GM18511 (cell line): ENCODE data around the gene IPO13.

Source experiments
- ATAC-seq: cut with Tn5 transposase; IDR thresholded peaks from one replicate; pipeline ENCODE4 v1.9.1; 2021; ENCODE audit warnings: mild to moderate bottlenecking, moderate library complexity; ENCODE audit not compliant: unreplicated experiment

Gene IPO13, protein sequence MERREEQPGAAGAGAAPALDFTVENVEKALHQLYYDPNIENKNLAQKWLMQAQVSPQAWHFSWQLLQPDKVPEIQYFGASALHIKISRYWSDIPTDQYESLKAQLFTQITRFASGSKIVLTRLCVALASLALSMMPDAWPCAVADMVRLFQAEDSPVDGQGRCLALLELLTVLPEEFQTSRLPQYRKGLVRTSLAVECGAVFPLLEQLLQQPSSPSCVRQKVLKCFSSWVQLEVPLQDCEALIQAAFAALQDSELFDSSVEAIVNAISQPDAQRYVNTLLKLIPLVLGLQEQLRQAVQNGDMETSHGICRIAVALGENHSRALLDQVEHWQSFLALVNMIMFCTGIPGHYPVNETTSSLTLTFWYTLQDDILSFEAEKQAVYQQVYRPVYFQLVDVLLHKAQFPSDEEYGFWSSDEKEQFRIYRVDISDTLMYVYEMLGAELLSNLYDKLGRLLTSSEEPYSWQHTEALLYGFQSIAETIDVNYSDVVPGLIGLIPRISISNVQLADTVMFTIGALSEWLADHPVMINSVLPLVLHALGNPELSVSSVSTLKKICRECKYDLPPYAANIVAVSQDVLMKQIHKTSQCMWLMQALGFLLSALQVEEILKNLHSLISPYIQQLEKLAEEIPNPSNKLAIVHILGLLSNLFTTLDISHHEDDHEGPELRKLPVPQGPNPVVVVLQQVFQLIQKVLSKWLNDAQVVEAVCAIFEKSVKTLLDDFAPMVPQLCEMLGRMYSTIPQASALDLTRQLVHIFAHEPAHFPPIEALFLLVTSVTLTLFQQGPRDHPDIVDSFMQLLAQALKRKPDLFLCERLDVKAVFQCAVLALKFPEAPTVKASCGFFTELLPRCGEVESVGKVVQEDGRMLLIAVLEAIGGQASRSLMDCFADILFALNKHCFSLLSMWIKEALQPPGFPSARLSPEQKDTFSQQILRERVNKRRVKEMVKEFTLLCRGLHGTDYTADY

DNA sequence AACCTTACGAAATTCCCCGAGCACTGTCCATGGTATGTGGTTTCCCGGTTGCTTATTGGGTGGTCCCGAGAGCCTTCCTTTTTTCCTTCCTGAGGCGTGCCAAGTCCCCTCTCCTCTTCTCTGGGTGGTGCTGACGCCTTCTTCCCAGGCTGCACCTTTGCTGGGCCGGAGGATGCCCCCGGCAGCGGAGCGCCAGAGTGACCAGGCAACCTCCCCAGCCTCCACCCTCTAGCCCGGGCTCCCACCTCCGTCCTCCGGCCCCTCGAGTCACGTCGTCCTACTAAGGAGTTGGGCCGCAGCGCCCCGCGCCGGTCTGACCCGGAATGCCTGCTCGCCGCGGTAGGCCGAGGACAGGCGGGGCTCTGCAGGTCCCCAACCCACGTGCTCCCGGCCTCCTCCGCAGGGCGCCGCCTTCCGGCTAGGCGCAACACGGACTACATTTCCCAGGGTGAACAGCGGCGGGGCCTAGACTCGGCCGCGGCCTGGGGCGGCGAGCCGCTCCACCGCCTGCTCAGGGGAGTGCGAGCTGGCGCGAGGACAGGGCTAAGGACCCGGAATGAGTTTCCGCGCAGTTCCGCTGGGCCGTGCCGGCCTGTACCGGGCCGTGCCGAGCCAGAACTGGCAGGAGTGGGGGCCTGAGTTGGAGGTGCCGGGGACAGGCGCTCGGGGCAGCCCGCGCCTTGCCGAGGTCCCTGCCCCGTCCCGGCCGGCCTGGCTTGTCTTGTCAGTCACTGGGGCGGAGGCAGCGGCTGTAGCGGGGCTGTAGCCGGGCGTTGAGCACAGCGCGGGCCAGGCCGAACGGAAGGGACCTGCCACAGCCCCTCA lies at the start of gene IPO13:
Gene IPO13 (plus strand): TSS at position 715 of the 825 bp plus-strand sequence. CDS start 651 bp downstream, outside the sequence.
- ATAC-seq: peak; percentile 92

DNA sequence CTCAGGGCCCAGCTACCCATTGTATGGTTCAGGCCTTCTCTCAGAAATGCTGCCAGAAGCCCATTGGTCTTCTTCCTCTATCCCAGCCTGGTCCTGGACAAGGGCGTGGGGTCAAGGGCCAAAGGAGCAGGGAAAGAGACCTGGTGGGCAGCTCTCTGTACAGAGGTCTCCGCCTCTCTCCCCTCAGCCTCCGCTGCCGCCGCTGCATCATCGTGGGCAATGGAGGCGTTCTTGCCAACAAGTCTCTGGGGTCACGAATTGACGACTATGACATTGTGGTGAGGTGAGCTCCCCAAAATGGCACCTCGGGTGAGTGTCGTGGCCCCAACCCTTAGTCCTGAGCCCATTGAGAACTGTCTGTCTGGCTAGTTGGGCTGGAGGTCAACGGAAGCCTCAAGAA lies 47.8 kb upstream of the IPO13 start:
- ATAC-seq: no peak

DNA sequence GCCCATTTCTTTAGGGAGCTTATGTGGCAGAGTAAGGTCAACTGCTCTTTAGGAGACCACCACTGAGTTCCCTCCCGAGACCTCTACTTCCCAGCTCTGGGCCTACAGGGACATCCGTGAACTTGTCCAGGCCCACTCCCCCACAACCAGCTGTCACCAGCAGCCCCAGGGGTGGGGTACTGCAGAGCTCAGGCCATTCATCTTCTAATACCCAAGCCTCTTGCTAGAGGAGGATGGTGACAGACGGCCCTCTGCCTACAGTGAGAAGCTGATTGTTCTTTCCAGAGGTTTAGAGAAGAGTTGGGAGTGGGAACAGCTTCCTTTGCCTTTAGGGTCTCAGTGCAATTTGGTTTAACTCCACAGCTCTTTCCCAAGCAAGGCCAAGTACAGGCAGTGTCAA lies 46.4 kb upstream of the IPO13 start:
- ATAC-seq: no peak

DNA sequence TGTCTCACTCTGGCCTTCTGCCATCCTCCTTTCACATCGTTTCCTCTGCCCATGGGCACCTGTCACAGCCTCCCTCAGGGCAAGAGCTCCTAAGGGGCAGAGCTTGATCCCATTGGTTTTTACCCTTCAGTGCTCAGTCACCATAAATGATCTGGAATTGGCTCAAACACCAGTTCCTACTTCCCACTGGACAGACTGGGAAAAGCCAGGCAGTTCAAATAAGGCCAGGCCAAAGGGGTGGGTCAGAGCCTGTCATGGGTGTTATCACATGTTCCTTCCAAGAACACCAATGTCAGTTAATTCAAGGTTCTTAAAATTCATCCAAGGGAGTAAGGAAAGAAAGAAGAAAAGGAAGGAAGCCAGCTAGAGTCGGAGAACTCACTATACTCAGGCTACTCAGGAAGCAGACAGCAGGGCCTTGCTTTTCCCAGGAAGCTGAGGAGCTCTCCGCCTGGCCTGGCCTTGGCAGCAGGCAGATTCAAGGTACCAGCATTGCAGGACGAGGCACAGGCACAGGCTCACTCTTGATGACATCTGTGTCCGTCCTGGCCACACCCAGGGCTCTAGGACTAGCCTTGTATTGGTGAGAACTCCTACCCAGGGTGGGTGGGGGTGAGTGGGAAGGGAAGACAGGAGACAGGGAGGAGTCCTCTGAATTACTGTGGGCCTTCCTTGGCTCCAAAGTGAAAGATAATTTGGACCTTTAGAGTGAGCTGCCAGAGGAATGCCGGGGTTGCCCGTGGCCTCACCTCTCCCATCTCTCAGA lies 45.4 kb upstream of the IPO13 start:
- ATAC-seq: no peak

DNA sequence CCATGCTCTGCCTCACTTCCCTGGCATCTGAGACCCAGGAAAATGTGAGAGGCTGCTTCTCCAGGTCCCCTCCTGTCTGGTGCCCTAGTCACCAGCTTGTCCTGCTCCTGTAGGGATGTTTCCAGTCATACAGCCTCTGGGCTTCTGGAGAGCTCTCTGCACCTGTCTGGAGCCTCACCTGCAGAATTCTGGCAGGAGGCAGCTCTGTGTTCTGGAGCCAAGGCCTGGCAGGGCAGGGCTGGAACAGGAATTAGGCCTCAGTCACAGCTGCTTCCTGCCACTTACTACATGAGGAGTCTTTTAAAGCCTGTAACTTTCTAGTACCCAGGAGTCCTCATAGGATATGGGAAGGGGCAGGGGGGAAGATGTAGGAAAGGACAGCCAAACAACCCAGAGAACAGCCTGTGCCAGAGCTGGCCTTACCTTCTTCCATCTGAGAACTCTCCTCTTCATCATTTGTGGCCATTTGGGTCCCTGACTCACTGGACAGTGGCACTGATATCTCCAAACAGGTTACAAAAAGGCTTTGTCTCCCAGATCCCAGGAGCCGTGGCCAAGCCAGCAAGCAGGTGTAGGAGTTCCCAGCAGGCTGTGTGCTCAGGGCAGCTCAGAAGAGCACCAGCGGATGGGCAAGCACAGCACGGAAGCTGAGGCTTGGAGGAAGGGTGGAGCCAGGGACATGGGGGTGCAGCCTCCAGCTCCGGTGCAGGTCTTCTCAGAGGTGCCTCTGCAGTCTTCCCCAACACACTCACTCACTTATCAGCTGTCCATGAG lies 44.5 kb upstream of the IPO13 start:
- ATAC-seq: no peak

DNA sequence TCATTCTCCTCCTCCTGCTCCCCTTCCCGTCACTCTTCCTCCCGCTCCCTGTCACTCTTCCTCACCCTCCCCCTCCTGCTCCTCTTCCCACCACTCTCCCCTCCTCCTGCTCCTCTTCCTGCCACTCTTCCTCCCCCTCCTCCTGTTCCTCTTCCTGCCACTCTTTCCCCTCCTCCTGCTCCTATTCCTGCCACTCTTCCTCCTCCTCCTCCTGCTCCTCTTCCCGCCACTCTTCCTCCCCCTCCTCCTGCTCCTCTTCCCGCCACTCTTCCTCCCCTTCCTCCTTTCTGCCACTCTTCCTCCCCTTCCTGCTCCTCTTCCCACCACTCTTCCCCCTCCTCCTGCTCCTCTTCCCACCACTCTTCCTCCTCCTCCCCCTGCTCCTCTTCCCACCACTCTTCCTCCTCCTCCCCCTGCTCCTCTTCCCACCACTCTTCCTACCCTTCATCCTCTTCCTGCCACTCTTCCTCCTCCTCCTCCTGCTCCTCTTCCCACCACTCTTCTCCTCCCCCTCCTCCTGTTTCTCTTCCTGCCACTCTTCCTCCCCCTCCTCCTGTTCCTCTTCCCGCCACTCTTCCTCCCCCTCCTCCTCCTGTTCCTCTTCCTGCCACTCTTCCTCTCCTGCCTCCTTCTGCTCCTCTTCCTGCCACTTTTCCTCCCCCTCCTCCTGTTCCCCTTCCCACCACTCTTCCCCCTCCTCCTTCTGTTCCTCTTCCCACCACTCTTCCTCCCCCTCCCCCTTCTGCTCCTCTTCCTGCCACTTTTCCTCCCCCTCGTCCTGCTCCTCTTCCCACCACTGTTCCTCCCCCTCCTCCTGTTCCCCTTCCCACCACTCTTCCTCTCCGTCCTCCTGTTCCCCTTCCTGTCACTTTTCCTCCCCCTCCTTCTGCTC lies 41.8 kb upstream of the IPO13 start:
- ATAC-seq: no peak

DNA sequence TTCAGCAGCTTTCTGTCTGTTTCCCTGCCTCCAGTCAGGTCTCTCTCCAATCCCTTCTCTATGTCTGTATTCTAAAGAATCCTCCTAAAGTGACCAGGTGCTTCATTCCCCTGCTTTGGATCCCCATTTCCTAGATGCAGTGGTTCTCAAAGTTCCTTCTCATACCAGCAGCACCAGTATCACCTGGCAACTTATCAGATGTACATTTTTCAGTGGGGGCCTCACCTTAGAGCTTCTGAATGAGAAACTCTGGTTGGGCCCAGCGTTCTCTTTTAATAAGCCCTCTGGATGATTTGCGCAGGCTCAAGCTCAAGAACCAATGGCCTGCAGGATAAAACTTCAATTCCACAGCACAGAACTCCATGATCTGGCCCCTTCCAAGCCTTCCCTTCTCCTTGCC lies 38.5 kb upstream of the IPO13 start:
- no peak for ATAC-seq

DNA sequence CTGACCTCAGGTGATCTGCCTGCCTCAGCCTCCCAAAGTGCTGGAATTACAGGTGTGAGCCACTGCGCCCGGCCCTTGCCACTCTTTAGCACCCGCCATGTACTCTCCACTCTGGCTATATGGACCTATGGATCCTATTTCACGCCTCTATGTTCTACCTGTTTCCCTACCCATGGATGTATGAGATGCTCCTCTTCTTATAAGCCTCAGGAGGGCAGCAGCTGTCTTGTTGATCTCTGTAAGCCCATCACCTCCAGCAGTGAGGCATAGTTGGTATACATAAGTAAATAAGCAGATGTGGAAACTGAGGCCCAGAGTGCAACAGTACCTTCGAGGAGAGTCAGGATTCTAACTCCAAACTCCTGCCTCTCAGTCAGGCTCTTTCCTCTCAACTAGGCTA lies 37.9 kb upstream of the IPO13 start:
- no peak for ATAC-seq

DNA sequence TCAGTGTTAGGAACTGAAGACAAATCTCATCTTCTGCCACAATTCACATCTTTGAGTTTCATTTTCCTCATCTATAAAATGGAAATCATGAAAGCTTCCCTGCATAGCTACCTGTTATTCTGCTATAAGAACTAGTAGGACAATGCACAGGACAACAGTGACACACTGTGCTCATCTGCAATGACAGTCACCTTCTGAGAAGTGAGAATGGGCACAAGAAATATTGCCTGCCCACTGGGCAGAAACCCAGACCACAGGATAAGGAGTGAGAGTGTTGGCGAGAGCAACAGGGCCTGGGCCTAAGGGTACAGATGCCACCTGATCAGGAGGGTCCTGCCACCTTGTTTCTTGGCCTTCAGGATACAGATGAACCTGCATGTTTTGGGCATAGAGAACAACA lies 36.4 kb upstream of the IPO13 start:
- ATAC-seq: no peak

DNA sequence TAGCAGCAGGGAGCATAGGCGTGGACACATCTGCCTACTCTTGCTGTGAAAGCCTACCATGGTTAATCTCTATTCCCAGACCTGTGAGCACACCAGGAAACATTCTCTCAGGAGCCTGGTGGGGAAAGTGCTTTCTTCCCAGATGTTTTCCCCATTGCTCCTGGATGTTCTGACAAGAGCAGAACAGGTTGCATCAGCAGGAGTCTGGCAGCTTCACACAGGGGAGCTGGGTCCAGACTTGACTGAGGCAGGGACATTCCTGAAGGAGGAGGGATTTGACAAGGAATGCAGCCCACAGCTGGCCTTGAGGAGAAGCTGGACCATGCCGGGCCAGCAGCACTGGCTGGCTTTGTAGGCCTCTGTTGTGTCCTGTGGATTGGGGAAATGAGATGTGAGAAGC lies 34.1 kb upstream of the IPO13 start:
- no peak for ATAC-seq

DNA sequence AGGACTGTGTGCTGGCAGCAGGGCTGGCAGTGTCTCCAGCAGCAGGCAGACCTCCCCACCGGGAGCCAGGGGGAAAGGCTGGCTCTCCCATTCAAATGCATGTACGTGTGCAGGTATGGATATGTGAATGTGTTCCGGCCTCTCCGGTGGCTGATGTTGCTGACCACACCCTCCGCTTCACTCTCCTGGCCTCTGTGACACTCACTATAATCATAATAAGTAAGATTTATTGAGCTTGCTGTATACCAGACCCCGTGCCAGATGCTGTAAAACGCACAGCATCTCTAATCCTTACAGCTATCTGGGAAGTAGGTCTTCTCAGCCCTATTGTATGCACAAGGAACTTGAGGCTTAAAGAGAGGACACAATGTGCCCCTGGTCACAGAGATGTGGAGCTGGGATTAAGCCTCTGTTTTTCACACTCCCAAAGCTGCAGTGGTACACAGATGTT lies 33.7 kb upstream of the IPO13 start:
- no peak for ATAC-seq

DNA sequence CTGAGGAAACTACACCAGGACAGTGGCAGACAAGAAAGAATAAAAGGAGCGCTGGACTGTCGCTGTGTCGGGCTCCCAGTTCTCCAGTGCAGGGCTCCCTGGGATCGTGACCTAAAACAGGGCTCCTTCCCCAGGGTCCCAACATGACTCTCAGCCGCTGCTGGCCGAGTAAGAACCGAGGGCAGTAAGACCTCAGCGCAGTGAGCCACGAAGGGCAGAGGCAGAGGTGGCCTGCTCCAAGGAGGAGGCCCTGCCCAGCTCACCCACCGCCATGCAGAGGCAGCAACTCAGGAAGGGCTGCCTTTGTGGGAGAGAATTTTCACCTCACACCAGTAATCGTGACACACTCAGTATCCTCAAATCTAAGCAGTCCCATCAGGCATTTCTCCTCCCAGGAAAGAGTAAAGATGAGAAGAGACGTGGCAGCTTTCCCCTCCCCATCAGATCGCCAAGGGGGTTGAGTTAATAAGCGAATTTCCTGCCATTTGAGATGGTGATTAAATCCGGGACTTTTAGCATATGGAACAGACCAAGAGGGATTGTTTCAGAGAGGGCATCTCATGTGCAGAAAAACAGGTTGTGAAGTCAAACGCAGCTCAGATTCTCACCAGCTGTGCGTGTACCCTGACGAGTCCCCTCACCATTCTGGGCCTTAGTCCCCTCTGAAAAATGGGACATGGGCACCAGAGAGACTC lies 32.9 kb upstream of the IPO13 start:
- ATAC-seq: no peak

DNA sequence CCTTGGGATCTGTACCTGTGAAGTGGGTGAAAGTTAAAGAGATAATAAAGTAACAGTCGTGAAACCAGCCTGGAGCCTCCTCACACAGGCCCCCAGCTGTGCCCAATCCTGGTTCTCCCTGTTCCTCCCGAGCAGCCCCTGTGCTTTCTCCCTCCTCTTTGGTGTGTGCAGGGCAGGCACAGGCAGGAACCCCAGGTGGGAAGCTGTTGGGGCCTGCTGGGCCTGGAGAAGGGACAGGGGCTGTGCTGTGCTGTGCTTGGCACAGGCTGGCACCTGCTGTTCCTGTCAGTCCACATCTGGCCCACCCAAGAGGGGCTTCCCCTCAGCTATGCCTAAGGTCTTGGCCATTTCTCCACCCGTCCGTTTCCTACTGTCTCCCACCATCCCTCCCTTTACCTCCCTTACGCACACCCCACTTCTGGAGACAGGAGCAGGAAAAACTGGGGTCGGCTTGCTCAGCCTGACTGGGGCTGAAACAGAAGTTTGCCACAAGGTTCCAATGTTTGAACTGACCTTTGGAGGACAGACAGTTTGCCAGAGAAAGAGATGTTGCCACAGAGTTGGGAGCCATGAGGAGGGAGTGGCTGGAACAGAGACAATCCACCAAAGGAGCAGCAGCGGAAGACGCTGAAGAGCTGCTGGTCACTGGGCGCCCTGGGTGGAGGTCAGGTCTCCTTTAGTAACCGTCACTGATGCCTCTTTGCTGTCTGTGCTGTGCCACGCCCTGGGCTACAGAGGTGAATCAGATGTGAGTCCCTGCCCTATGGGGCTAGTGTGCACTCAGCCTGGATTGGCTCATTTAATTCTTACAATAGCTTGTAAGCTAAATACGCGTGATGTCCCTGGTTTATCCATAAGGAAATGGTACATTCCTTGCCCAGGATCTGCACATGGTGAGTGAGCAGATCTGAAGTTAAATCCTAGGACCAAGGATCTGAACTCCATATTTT lies 31.9 kb upstream of the IPO13 start:
- no peak for ATAC-seq

DNA sequence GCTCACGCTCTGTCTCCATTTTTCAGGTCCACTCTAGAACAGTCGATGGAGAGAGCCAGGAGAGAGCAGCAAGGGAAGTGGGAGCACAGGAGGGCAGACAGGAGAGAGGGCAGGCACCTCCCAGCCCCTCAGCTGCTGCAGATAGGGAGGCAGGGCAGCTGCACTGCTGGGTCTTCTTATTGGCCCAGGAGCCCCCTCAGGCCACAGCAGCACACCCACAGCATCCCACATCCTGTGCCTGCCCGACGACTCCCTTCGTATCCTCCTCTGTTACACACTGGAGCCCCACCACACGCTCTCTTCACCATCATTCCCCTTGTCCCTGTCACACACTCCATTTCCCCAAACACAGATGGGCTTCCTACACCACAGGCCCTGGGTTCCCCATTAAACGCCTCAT lies 26.8 kb upstream of the IPO13 start:
- no peak for ATAC-seq

DNA sequence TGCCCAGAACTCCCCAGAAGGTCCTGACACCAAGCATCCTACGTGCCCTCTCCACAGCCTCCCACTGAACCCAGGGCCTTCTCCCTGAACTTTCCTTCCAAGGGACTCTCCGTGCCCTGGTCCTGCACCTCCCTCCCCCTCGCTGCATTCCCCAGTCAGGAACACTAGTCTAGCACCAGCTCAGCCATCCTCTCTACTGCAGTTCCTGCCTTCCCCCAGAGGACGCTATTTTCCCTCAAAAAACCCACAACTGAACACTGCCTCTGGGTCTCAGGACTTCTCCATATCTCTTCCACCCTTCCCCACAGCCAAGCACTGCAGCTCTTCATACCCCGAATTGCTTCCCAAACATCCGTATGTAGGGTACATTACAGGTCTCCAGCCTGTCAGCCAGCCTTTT lies 25.7 kb upstream of the IPO13 start:
- ATAC-seq: no peak

DNA sequence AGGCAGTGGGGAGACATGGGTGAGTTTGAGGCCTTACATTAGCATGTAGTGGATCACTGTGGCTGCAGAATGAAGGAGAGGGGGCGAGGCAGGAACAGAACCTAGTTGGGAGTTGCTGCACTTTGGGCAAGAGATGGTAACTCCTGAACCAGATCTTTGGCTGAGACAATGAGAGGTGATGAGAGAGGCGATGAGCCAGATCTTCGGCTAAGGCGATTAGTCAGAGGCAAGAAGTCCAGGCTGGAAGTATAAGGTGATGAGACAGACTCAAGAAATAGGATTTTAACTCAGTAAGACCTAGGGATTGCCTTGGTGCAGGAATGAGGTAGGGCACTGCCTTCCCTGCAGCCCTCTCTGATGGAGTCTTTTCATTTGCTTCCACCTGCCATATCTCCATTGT lies 22.2 kb upstream of the IPO13 start:
- no peak for ATAC-seq

DNA sequence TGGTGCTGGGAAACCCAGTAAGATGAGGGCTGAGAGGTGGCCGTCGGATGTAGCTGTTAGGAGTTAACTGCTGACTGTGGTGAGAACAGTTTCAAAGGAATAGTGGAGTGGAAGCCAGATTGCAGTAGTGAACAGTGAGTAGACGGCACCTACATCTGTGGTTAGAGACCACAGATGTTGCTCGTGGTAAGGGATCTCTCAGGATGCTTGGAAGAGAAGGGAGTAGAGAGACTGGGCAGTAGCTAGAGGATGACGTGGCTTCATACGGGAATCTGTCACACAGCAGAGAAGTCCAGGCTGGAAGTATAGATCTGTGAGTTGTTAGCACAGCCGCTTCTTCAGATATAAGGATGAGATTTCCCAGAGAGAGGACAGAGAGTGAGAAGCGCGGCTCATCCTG lies 20.9 kb upstream of the IPO13 start:
- no peak for ATAC-seq
